ENCODE measurements around the gene ZNF264. TPM values are rescaled to one million over a fixed set of nuclear protein-coding genes. Genes with fewer than 3 reads are reported as not detected.
"Not testable (repeated sequence)": the region's sequence is repeated elsewhere in the genome, so short reads cannot be mapped to it uniquely, and the experiment has no call there.

ZNF264 gene
- total and polyA plus RNA-seq, 12 donors = 6.4 to 78.1 (median 33.1) TPM

DNA sequence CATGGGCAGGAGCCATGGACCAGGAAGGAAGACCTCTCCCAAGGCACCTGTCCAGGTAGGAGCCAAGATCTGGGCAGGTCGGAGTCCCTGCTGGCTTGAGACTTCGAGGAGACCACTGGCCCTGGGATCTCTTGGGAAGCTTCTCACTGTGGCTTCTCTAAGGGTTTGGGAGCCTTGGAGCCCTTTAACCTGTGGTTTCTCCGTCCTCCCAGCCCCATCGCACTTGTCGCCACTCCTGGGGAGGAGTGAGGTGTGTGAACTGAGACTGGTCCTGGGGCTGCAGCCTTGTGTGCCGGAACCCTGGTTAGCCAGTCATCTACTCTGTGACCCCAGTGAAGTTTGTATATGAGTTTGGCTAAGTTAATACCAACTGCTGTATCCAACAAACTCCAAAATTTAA lies 57.3 kb downstream of the ZNF264 start:
- TF ChIP-seq POLR2A (IDR thresholded peaks at IDR 0.05) = no peak
- no peak overlapping the region for H3K4me3 ChIP-seq
- DNase-seq = no peak
- peaks cover 0 to 65% of the 10 kb centered on the region in 2 donors for H3K36me3 ChIP-seq (replicated peaks in 1 of 2)
- no peaks in the 10 kb centered on the region for H3K9me3 ChIP-seq (replicated peaks in 1 of 3)
- WGBS, 4 donors = 80 to 97% (median 93%) methylated on average over 5 to 6 of the region's 6 CpGs
- H3K27me3 ChIP-seq = no peaks in the 10 kb centered on the region
- H3K4me1 ChIP-seq (replicated peaks in 1 of 2) = no peaks in the 10 kb centered on the region
- intact Hi-C loops (cut with DNase I) = no loop called here
- no peak overlapping the region for H3K27ac ChIP-seq

DNA sequence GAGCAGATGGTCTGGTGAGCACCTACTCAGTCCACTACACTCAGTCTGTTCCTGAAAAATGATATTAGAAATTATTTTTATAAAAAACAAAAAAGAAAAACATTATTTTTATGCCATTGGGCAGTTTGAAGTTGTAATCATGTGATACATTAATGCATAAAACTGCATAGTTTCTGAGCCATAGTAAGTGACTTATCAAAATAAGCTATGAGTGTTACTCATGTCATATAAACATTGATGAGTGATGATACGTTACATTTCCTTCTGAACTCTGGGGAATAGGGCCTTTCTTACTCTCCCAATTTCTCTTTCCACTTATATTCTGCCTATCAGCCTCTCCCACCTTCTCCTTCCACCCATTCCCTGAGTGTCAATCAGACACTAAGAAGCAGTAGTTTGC lies 58.0 kb downstream of the ZNF264 start:
- Histone ChIP-seq H3K4me3 (no peak overlapping the region), H3K36me3 (replicated peaks in 1 of 2) (peaks cover 0 to 65% of the 10 kb centered on the region in 2 donors), H3K9me3 (replicated peaks in 1 of 3) (no peaks in the 10 kb centered on the region), H3K27ac (no peak overlapping the region), H3K27me3 (no peaks in the 10 kb centered on the region), H3K4me1 (replicated peaks in 1 of 2) (no peaks in the 10 kb centered on the region)
- no peak for DNase-seq
- 87 to 100% (median 95%) methylated on average over 1 of the region's 1 CpG for WGBS, 4 donors
- TF ChIP-seq POLR2A (IDR thresholded peaks at IDR 0.05) = no peak
- TF ChIP-seq, protein P1, sequence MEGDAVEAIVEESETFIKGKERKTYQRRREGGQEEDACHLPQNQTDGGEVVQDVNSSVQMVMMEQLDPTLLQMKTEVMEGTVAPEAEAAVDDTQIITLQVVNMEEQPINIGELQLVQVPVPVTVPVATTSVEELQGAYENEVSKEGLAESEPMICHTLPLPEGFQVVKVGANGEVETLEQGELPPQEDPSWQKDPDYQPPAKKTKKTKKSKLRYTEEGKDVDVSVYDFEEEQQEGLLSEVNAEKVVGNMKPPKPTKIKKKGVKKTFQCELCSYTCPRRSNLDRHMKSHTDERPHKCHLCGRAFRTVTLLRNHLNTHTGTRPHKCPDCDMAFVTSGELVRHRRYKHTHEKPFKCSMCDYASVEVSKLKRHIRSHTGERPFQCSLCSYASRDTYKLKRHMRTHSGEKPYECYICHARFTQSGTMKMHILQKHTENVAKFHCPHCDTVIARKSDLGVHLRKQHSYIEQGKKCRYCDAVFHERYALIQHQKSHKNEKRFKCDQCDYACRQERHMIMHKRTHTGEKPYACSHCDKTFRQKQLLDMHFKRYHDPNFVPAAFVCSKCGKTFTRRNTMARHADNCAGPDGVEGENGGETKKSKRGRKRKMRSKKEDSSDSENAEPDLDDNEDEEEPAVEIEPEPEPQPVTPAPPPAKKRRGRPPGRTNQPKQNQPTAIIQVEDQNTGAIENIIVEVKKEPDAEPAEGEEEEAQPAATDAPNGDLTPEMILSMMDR (IDR thresholded peaks at IDR 0.05) = no peak
- intact Hi-C loops (cut with DNase I) = no loop called here

DNA sequence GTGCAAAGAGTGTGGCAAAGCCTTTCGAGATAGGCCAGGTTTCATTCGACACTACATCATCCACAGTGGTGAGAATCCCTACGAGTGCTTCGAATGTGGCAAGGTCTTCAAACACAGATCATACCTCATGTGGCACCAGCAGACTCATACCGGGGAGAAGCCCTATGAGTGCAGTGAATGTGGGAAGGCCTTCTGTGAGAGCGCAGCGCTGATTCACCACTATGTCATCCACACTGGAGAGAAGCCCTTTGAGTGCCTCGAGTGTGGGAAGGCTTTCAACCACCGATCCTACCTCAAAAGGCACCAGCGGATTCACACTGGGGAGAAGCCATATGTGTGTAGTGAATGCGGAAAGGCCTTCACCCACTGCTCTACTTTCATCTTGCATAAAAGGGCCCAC lies 62.5 kb downstream of the ZNF264 start:
- H3K27ac ChIP-seq; intact Hi-C loops (cut with DNase I); H3K9me3 ChIP-seq (replicated peaks in 1 of 3); H3K4me3 ChIP-seq; H3K27me3 ChIP-seq; H3K4me1 ChIP-seq (replicated peaks in 1 of 2): not testable (repeated sequence)
- peak in 1 of 7 donors; percentile 4 for DNase-seq
- peaks cover 0 to 33% of the 10 kb centered on the region in 2 donors for H3K36me3 ChIP-seq (replicated peaks in 1 of 2)
- 91 to 96% (median 94%) methylated on average over 7 to 11 of the region's 11 CpGs for WGBS, 4 donors

DNA sequence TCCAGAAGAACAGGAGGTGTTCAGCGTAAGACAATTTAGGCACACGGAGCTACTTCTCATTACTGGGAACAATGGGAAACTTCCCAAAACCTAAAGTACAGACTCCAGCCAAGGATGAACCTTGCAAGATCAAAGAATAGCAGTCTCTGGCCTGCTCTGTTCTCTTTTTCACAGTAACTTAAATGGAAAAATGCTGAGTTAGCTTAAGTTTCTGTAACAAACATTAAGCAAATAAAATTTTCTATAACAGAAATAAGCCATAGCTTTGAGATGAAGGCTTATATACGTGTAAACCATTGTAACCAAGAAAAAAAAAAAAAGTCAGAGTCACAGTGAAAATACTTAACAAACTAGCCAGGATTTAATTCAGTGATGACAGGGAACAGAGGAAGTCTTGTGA lies 70.7 kb downstream of the ZNF264 start:
- intact Hi-C loops (cut with DNase I) = no loop called here
- Histone ChIP-seq H3K4me3 (no peak overlapping the region), H3K27ac (no peak overlapping the region), H3K4me1 (replicated peaks in 1 of 2) (no peaks in the 10 kb centered on the region), H3K27me3 (no peaks in the 10 kb centered on the region), H3K9me3 (replicated peaks in 1 of 3) (no peaks in the 10 kb centered on the region), H3K36me3 (replicated peaks in 1 of 2) (no peaks in the 10 kb centered on the region)
- 89 to 95% (median 89%) methylated on average over 3 of the region's 3 CpGs for WGBS, 4 donors
- DNase-seq = no peak
- no peak for TF ChIP-seq POLR2A (IDR thresholded peaks at IDR 0.05)
- TF ChIP-seq, protein P1 (IDR thresholded peaks at IDR 0.05) = no peak

DNA sequence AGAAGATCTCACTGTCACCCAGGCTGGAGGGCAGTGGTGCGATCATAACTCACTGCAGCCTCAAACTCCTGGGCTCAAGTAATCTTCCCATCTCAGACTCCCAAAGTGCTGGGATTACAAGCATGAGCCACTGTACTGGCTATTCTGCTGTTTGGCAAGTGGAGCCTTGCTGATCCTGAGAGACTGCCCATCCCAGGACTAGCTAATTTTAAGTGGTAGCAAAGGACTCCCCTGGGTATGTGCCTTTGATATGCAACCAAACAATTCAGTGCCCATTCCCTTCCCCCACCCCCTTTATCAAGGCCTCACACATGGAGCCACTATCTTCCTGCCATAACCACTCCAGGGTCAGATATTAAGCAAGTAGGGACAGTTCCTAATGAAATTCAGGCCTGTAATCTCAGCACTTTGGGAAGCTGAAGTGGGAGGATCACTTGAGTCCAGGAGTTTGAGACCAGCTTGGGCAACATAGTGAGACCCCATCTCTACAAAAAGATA lies 72.0 kb downstream of the ZNF264 start:
- TF ChIP-seq, protein P1 (IDR thresholded peaks at IDR 0.05) = no peak
- TF ChIP-seq POLR2A (IDR thresholded peaks at IDR 0.05) = no peak
- no peaks in the 10 kb centered on the region for H3K27me3 ChIP-seq
- peak in 3 of 7 donors; percentile 6 to 49 (median 33) for DNase-seq
- WGBS, 4 donors = 94 to 100% (median 100%) methylated on average over 1 of the region's 1 CpG
- no peaks in the 10 kb centered on the region for H3K9me3 ChIP-seq (replicated peaks in 1 of 3)
- H3K4me3 ChIP-seq = no peak overlapping the region
- H3K27ac ChIP-seq = peak overlapping the region in 1 of 5 donors; percentile 4
- intact Hi-C loops (cut with DNase I) = no loop called here
- H3K4me1 ChIP-seq (replicated peaks in 1 of 2) = no peaks in the 10 kb centered on the region
- no peaks in the 10 kb centered on the region for H3K36me3 ChIP-seq (replicated peaks in 1 of 2)

Measured in adrenal gland (tissue), 12 donors.